Fibroblast of lung (primary cell): Measurements from ENCODE around the gene FCHSD1.

Source experiments
- EZH2 ChIP-seq: IDR thresholded peaks from 2 replicates; pipeline ENCODE4 v1.5.1; 2012; ENCODE audit warnings: low read length, control low read depth, mild to moderate bottlenecking; ENCODE audit errors: missing control alignments
- TF ChIP-seq, protein P1 (sequence below), 2 donors: IDR thresholded peaks in 1 of 2; conservative IDR thresholded peaks in 1 of 2; 1 replicate in 1 of 2; 2 replicates in 1 of 2; pipeline ENCODE4 v1.5.1; 2011 to 2012; ENCODE audit warnings: low read length in 2 of 2, control low read depth in 1 of 2, inconsistent platforms in 1 of 2, low read depth in 1 of 2, mild to moderate bottlenecking in 1 of 2

DNA sequence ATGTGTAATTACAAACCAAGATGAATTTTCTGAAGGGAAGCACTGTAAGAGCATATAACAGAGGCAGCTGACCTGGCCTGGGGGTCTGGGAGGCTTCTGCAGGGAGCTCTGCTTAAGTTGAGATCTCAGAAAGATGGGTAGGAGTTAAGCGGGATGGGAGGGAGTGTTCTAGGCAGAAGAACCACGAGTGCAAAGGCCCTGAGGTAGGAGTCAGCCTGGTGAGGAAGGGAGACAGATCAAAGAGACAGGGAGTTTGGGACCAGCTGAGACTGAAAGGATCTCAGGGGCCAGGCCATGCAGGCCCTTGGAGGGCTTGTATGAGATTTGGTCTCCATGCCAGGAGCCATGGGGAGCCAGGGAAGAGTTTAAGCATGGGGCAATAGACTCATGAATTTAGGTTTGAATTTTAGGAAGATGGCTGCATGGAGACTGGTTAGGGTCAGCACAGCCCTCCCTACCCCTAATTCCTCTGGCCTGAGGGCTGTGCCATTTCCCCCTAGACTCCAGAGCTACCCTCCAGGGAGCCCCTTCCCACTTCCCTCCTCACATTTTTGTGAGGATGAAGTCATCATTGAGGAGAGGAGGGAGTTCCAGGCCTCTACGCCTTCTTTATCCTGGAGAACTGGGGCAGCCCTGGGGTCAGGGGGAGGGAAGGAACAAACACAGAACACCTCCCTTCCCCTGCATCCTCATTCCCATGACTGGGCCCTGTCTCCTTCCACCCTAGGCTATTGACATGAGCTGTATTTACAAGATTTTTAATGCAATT, 35.6 kb upstream of the FCHSD1 start:
- TF ChIP-seq, protein P1, sequence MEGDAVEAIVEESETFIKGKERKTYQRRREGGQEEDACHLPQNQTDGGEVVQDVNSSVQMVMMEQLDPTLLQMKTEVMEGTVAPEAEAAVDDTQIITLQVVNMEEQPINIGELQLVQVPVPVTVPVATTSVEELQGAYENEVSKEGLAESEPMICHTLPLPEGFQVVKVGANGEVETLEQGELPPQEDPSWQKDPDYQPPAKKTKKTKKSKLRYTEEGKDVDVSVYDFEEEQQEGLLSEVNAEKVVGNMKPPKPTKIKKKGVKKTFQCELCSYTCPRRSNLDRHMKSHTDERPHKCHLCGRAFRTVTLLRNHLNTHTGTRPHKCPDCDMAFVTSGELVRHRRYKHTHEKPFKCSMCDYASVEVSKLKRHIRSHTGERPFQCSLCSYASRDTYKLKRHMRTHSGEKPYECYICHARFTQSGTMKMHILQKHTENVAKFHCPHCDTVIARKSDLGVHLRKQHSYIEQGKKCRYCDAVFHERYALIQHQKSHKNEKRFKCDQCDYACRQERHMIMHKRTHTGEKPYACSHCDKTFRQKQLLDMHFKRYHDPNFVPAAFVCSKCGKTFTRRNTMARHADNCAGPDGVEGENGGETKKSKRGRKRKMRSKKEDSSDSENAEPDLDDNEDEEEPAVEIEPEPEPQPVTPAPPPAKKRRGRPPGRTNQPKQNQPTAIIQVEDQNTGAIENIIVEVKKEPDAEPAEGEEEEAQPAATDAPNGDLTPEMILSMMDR (conservative IDR thresholded peaks at IDR 0.05 in 1 of 2, IDR thresholded peaks at IDR 0.05 in 1 of 2; ENCODE audit: low read depth in 1 of 2, low read length in 2 of 2): no peak
- no peak for TF ChIP-seq EZH2
